CD14-positive monocyte (primary cell): ENCODE data around the gene G2E3. TPM values are rescaled to one million over a fixed set of nuclear protein-coding genes. Genes with fewer than 3 reads are reported as not detected.

Experiments
- DNase-seq, 3 donors: peaks; one replicate each; pipeline ENCODE4 v3.0.0-alpha.2; 2011 to 2022
- H2AFZ ChIP-seq: 2 replicates; pipeline ENCODE4 v1.6.0; 2012; ENCODE audit warnings: mild to moderate bottlenecking, low read depth, low read length, inconsistent platforms; ENCODE audit not compliant: insufficient read depth, poor library complexity, severe bottlenecking
- H3K27ac ChIP-seq, 2 donors: 1 replicate in 1 of 2; 2 replicates in 1 of 2; pipeline ENCODE4 v1.5.1; 2012 to 2013; ENCODE audit warnings: low read length in 2 of 2, control low read depth in 1 of 2, inconsistent platforms in 1 of 2, low read depth in 1 of 2, mild to moderate bottlenecking in 1 of 2
- H3K27me3 ChIP-seq, 2 donors: one replicate each; pipeline versions ENCODE4 v1.6.0 to v1.6.1; 2011 to 2013; ENCODE audit warnings: low read length in 2 of 2; ENCODE audit not compliant: control insufficient read depth in 2 of 2, insufficient read depth in 2 of 2
- H3K36me3 ChIP-seq, 2 donors: replicated peaks in 1 of 2; 1 replicate in 1 of 2; 2 replicates in 1 of 2; pipeline versions ENCODE4 v1.5.1 to v1.6.1; 2012 to 2013; ENCODE audit warnings: low read length in 2 of 2, control low read depth in 1 of 2, inconsistent platforms in 1 of 2, mild to moderate bottlenecking in 1 of 2; ENCODE audit not compliant: insufficient read depth in 2 of 2, control insufficient read depth in 1 of 2
- H3K4me1 ChIP-seq, 2 donors: 1 replicate in 1 of 2; 2 replicates in 1 of 2; pipeline versions ENCODE4 v1.5.1 to v1.6.1; 2012 to 2013; ENCODE audit warnings: low read length in 2 of 2, control low read depth in 1 of 2, inconsistent platforms in 1 of 2, mild to moderate bottlenecking in 1 of 2, moderate library complexity in 1 of 2; ENCODE audit not compliant: insufficient read depth in 2 of 2, control insufficient read depth in 1 of 2
- H3K4me2 ChIP-seq: replicated peaks from 2 replicates; pipeline ENCODE3; 2012; ENCODE audit warnings: low read length, moderate library complexity, mild to moderate bottlenecking; ENCODE audit not compliant: poor library complexity, severe bottlenecking; ENCODE audit errors: extremely low read depth
- H3K4me3 ChIP-seq, 3 experiments: fragments of 200-600 bp in 1 of 3; sonication (generic) in 1 of 3; replicated peaks in 1 of 3; 1 replicate in 2 of 3; 2 replicates in 1 of 3; pipeline ENCODE4 v1.5.1; 2011 to 2013; ENCODE audit warnings: low read length in 3 of 3, mild to moderate bottlenecking in 3 of 3, control low read depth in 2 of 3, low read depth in 2 of 3, inconsistent platforms in 1 of 3, moderate library complexity in 1 of 3
- H3K79me2 ChIP-seq: 2 replicates; pipeline ENCODE4 v1.6.0; 2012; ENCODE audit warnings: mild to moderate bottlenecking, control low read depth, inconsistent platforms, low read length, moderate library complexity; ENCODE audit not compliant: insufficient read depth
- H3K9ac ChIP-seq: 2 replicates; pipeline ENCODE4 v1.6.0; 2017; ENCODE audit warnings: low read length, mild to moderate bottlenecking; ENCODE audit not compliant: insufficient read depth, poor library complexity, severe bottlenecking
- H3K9me3 ChIP-seq, 2 donors: replicated peaks in 1 of 2; 1 replicate in 1 of 2; 2 replicates in 1 of 2; pipeline versions ENCODE4 v1.5.1 to v1.6.1; 2012 to 2013; ENCODE audit warnings: low read length in 2 of 2, control low read depth in 1 of 2; ENCODE audit not compliant: control insufficient read depth in 1 of 2, insufficient read depth in 1 of 2
- H4K20me1 ChIP-seq: 2 replicates; pipeline ENCODE4 v1.6.0; 2012; ENCODE audit warnings: mild to moderate bottlenecking, low read length, control low read depth, moderate library complexity; ENCODE audit not compliant: insufficient read depth
- H3K27ac Mint-ChIP-seq, 7 donors: one replicate each; pipeline ENCODE4 v1.8.0; 2020; ENCODE audit warnings: mild to moderate bottlenecking in 7 of 7, mixed read lengths in 7 of 7, moderate library complexity in 6 of 7, inconsistent platforms in 2 of 7
- H3K27me3 Mint-ChIP-seq, 3 donors: one replicate each; pipeline ENCODE4 v1.8.0; 2021 to 2022; ENCODE audit warnings: low read depth in 3 of 3, mild to moderate bottlenecking in 3 of 3, mixed read lengths in 3 of 3, moderate library complexity in 3 of 3, inconsistent platforms in 1 of 3
- H3K36me3 Mint-ChIP-seq, 2 donors: one replicate each; pipeline ENCODE4 v1.8.0; 2020; ENCODE audit warnings: mixed read lengths in 2 of 2, inconsistent platforms in 1 of 2, mild to moderate bottlenecking in 1 of 2
- H3K4me1 Mint-ChIP-seq: one replicate; pipeline ENCODE4 v1.8.0; 2020; ENCODE audit warnings: mild to moderate bottlenecking, mixed read lengths
- H3K4me3 Mint-ChIP-seq, 2 donors: one replicate each; pipeline ENCODE4 v1.8.0; 2020; ENCODE audit warnings: mild to moderate bottlenecking in 2 of 2, mixed read lengths in 2 of 2, moderate library complexity in 1 of 2
- H3K9me3 Mint-ChIP-seq, 7 donors: one replicate each; pipeline ENCODE4 v1.8.0; 2020 to 2022; ENCODE audit warnings: mixed read lengths in 7 of 7, mild to moderate bottlenecking in 6 of 7, moderate library complexity in 6 of 7, inconsistent platforms in 2 of 7
- WGBS: methylation state at CpG from one replicate; pipeline ENCODE4 v1.1.5; 2013; ENCODE audit warnings: missing lambda C conversion rate; ENCODE audit not compliant: insufficient coverage; 5-methylcytosine and 5-hydroxymethylcytosine counted together
- intact Hi-C, 2 donors: fragments of 100-400 bp; cut with micrococcal nuclease; formaldehyde crosslinking; loops; one replicate each; pipeline versions ENCODE4 v1.15.0 to v1.15.1; 2023
- polyA plus RNA-seq, 3 donors: library from polyadenylated mRNA; depleted of rRNA in 1 of 3; unstranded in 2 of 3; stranded (reverse) in 1 of 3; fragments of 300-500 nt in 2 of 3; fragments of >200 nt in 1 of 3; fragmentation: Illumina TruSeq in 2 of 3; gene quantifications; 1 replicate in 2 of 3; 2 replicates in 1 of 3; pipeline ENCODE4 v1.2.3, GENCODE V29; 2012 to 2021
- TF ChIP-seq, protein P1 (sequence below): fragments of 200-600 bp; IDR thresholded peaks from one replicate; pipeline ENCODE4 v1.8.0; 2022; ENCODE audit warnings: antibody characterized with exemption, mild to moderate bottlenecking

Gene G2E3
- polyA plus RNA-seq, 3 donors = 5.6 to 12.1 (median 5.6) TPM

GRCh38 chr14:30558362-30558674 is 640 bp upstream of the G2E3 start:
- H3K9me3 Mint-ChIP-seq = peaks cover 0 to 5% (median 2%) of the 10 kb centered on the region in 7 donors
- peaks cover 4 to 14% of the 10 kb centered on the region in 2 donors for H3K36me3 Mint-ChIP-seq
- TF ChIP-seq, protein P1, sequence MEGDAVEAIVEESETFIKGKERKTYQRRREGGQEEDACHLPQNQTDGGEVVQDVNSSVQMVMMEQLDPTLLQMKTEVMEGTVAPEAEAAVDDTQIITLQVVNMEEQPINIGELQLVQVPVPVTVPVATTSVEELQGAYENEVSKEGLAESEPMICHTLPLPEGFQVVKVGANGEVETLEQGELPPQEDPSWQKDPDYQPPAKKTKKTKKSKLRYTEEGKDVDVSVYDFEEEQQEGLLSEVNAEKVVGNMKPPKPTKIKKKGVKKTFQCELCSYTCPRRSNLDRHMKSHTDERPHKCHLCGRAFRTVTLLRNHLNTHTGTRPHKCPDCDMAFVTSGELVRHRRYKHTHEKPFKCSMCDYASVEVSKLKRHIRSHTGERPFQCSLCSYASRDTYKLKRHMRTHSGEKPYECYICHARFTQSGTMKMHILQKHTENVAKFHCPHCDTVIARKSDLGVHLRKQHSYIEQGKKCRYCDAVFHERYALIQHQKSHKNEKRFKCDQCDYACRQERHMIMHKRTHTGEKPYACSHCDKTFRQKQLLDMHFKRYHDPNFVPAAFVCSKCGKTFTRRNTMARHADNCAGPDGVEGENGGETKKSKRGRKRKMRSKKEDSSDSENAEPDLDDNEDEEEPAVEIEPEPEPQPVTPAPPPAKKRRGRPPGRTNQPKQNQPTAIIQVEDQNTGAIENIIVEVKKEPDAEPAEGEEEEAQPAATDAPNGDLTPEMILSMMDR = no peak
- peak overlapping the region; percentile 89 for H3K9ac ChIP-seq
- H3K27ac ChIP-seq = peak overlapping the region in 1 of 2 donors; percentile 89
- no peaks in the 10 kb centered on the region for H3K27me3 ChIP-seq
- no peaks in the 10 kb centered on the region for H3K9me3 ChIP-seq
- intact Hi-C loops = no loop called here
- peaks cover 0 to 10% of the 10 kb centered on the region in 2 donors for H3K36me3 ChIP-seq
- H3K27ac Mint-ChIP-seq = peak overlapping the region in 2 of 7 donors; percentile 96 to 99
- H3K79me2 ChIP-seq = peaks cover 43% of the 10 kb centered on the region
- H3K4me3 Mint-ChIP-seq = peak overlapping the region; percentile 100
- peaks cover 0 to 5% (median 3%) of the 10 kb centered on the region in 3 donors for H3K27me3 Mint-ChIP-seq
- peak overlapping the region; percentile 92 for H2AFZ ChIP-seq
- DNase-seq = no peak
- H3K4me1 ChIP-seq = peaks cover 14 to 26% of the 10 kb centered on the region in 2 donors
- H3K4me1 Mint-ChIP-seq = peaks cover 28% of the 10 kb centered on the region
- no CpG with 5 or more reads among the region's 6 CpGs for WGBS
- peak overlapping the region; percentile 79 to 92 (median 81) for H3K4me3 ChIP-seq
- peak overlapping the region; percentile 88 for H3K4me2 ChIP-seq
- peaks cover 27% of the 10 kb centered on the region for H4K20me1 ChIP-seq

- Histone ChIP-seq H3K27me3 (no peaks in the 10 kb centered on the region), H3K9ac (peak overlapping the region; percentile 89), H3K36me3 (peaks cover 0 to 10% of the 10 kb centered on the region in 2 donors), H3K79me2 (peaks cover 57% of the 10 kb centered on the region), H3K27ac (peak overlapping the region; percentile 86 to 89), H3K4me1 (peaks cover 14 to 26% of the 10 kb centered on the region in 2 donors), H3K4me3 (peak overlapping the region; percentile 79 to 92 (median 81)), H3K9me3 (no peaks in the 10 kb centered on the region), H4K20me1 (peaks cover 37% of the 10 kb centered on the region), H2AFZ (peak overlapping the region; percentile 92), H3K4me2 (peak overlapping the region; percentile 88)
- peaks cover 0 to 6% (median 2%) of the 10 kb centered on the region in 7 donors for H3K9me3 Mint-ChIP-seq
- TF ChIP-seq, protein P1 = no peak
- H3K36me3 Mint-ChIP-seq = peaks cover 4 to 14% of the 10 kb centered on the region in 2 donors
- peaks cover 0 to 5% (median 3%) of the 10 kb centered on the region in 3 donors for H3K27me3 Mint-ChIP-seq
- intact Hi-C loops = no loop called here
- peak overlapping the region; percentile 100 for H3K4me3 Mint-ChIP-seq
- 0% methylated on average over 7 of the region's 16 CpGs for WGBS
- H3K4me1 Mint-ChIP-seq = peaks cover 34% of the 10 kb centered on the region
- peak in 1 of 3 donors; percentile 2 for DNase-seq
- H3K27ac Mint-ChIP-seq = peak overlapping the region; percentile 96 to 100 (median 99)
Observed at GRCh38 chr14:30559638-30560091, 707 bp downstream of the G2E3 start.
